ENCODE measurements around the gene DMAC2L. TPM values are rescaled to one million over a fixed set of nuclear protein-coding genes. Genes with fewer than 3 reads are reported as not detected.

The DMAC2L gene
- total RNA-seq, 2 experiments from 2014 or later = 10.8 to 13.4 TPM

GRCh38 chr14:50335989-50336824 is 24.1 kb downstream of the DMAC2L start:
- Mint-ChIP-seq H3K36me3 (ENCODE audit: low read depth) (peaks cover 47% of the 10 kb centered on the region), H3K4me1 (ENCODE audit: low read depth) (peaks cover 20% of the 10 kb centered on the region), H3K9me3 (no peaks in the 10 kb centered on the region), H3K27me3 (no peaks in the 10 kb centered on the region), H3K27ac (peak overlapping the region; percentile 50), H3K4me3 (peak overlapping the region; percentile 25)
- Histone ChIP-seq H3K4me3 (ENCODE audit: low read length) (no peak overlapping the region), H3K4me1 (ENCODE audit: insufficient read depth, low read length) (peaks cover 11% of the 10 kb centered on the region), H3K36me3 (ENCODE audit: insufficient read depth, low read length) (peaks cover 29% of the 10 kb centered on the region), H3K9me3 (ENCODE audit: control insufficient read depth in 1 of 2, insufficient read depth in 1 of 2, low read length in 2 of 2) (no peaks in the 10 kb centered on the region), H3K27ac (ENCODE audit: low read depth in 1 of 2, low read length in 2 of 2) (no peak overlapping the region), H3K27me3 (ENCODE audit: control insufficient read depth in 1 of 2, insufficient read depth in 2 of 2, low read length in 2 of 2) (no peaks in the 10 kb centered on the region)
- intact Hi-C loops (cut with DNase I, micrococcal nuclease) = loop anchor here in 1 of 2 experiments (5.0 kb wide), 1 partner anchor 71 kb away; no protein-coding TSS in a partner anchor
- ChIA-PET POLR2A (interaction anchor here (0.6 to 1.4 kb wide), 4 partner anchors 23 to 122 kb away, joined by 3 to 6 read pairs (median 4); no protein-coding TSS in a partner anchor), CTCF (interaction anchor here (2.1 kb wide), 1 partner anchor 15 kb away, joined by 9 read pairs; no protein-coding TSS in a partner anchor)
- ATAC-seq (ENCODE audit: poor library complexity) (peak; percentile 44), DNase-seq (peak in 1 of 14 experiments; percentile 14)
- TF ChIP-seq CTCF (IDR thresholded peaks at IDR 0.05) = no peak

- ChIA-PET CTCF (interaction anchor here (1.3 kb wide), 1 partner anchor 9 kb away, joined by 3 read pairs; no protein-coding TSS in a partner anchor), POLR2A (interaction anchor here (0.5 to 1.2 kb wide), 2 partner anchors 12 to 147 kb away, joined by 3 to 4 read pairs; no protein-coding TSS in a partner anchor)
- peaks cover 20% of the 10 kb centered on the region for H3K36me3 ChIP-seq (ENCODE audit: insufficient read depth, low read length)
- H3K27ac ChIP-seq (ENCODE audit: low read depth in 1 of 2, low read length in 2 of 2) = no peak overlapping the region
- H3K27me3 ChIP-seq (ENCODE audit: control insufficient read depth in 1 of 2, insufficient read depth in 2 of 2, low read length in 2 of 2) = no peaks in the 10 kb centered on the region
- intact Hi-C loops (cut with DNase I, micrococcal nuclease) = loop anchor here in 1 of 2 experiments (5.0 kb wide), 1 partner anchor 69 kb away; no protein-coding TSS in a partner anchor
- no peaks in the 10 kb centered on the region for H3K9me3 ChIP-seq (ENCODE audit: control insufficient read depth in 1 of 2, insufficient read depth in 1 of 2, low read length in 2 of 2)
- no peak overlapping the region for H3K4me3 ChIP-seq (ENCODE audit: low read length)
- peaks cover 28% of the 10 kb centered on the region for H3K36me3 Mint-ChIP-seq (ENCODE audit: low read depth)
- no peak overlapping the region for H3K27ac Mint-ChIP-seq
- H3K4me1 Mint-ChIP-seq (ENCODE audit: low read depth) = peaks cover 24% of the 10 kb centered on the region
- no peak for DNase-seq
- ATAC-seq (ENCODE audit: poor library complexity) = no peak
- no peak for TF ChIP-seq CTCF (IDR thresholded peaks at IDR 0.05)
- H3K9me3 Mint-ChIP-seq = no peaks in the 10 kb centered on the region
- H3K27me3 Mint-ChIP-seq = no peaks in the 10 kb centered on the region
- H3K4me3 Mint-ChIP-seq = no peak overlapping the region
- peaks cover 14% of the 10 kb centered on the region for H3K4me1 ChIP-seq (ENCODE audit: insufficient read depth, low read length)
Observed at GRCh38 chr14:50338587-50338986, 26.5 kb downstream of the DMAC2L start.

GRCh38 chr14:50339178-50339804 is 27.2 kb downstream of the DMAC2L start:
- Mint-ChIP-seq H3K27me3 (no peaks in the 10 kb centered on the region), H3K9me3 (no peaks in the 10 kb centered on the region), H3K36me3 (ENCODE audit: low read depth) (peaks cover 28% of the 10 kb centered on the region), H3K27ac (no peak overlapping the region), H3K4me1 (ENCODE audit: low read depth) (peaks cover 29% of the 10 kb centered on the region), H3K4me3 (no peak overlapping the region)
- ATAC-seq (ENCODE audit: poor library complexity) (no peak), DNase-seq (no peak)
- ChIA-PET CTCF (no interaction called here), POLR2A (no interaction called here)
- Histone ChIP-seq H3K27ac (ENCODE audit: low read depth in 1 of 2, low read length in 2 of 2) (no peak overlapping the region), H3K36me3 (ENCODE audit: insufficient read depth, low read length) (peaks cover 20% of the 10 kb centered on the region), H3K27me3 (ENCODE audit: control insufficient read depth in 1 of 2, insufficient read depth in 2 of 2, low read length in 2 of 2) (no peaks in the 10 kb centered on the region), H3K9me3 (ENCODE audit: control insufficient read depth in 1 of 2, insufficient read depth in 1 of 2, low read length in 2 of 2) (no peaks in the 10 kb centered on the region), H3K4me3 (ENCODE audit: low read length) (no peak overlapping the region), H3K4me1 (ENCODE audit: insufficient read depth, low read length) (peaks cover 14% of the 10 kb centered on the region)
- TF ChIP-seq CTCF (IDR thresholded peaks at IDR 0.05) = no peak
- intact Hi-C loops (cut with DNase I, micrococcal nuclease) = loop anchor here in 1 of 2 experiments (5.0 kb wide), 1 partner anchor 68 kb away; no protein-coding TSS in a partner anchor

Measured in CD4-positive, alpha-beta T cell (primary cell).